GM12878 (cell line): ENCODE results near the gene TSHZ2. TPM values are rescaled to one million over a fixed set of nuclear protein-coding genes. Genes with fewer than 3 reads are reported as not detected.

Experiments
- ATAC-seq: fragments of 200-7000 bp; cut with Tn5 transposase; 3 replicates; pipeline ENCODE4 v1.9.1; 2020; ENCODE audit warnings: mild to moderate bottlenecking, moderate library complexity
- BruUV-seq: library from RNA; stranded (reverse); fragments of 400-500 nt; replicated peaks from 2 replicates; lab custom pipeline; 2021; lab: Mats Ljungman, UMichigan
- CTCF ChIA-PET: fragments of 300-600 bp; sonication (Branson Sonifier 250); formaldehyde crosslinking; extraction: SDS; loops from one replicate; lab custom pipeline; 2021; ENCODE audit warnings: inconsistent platforms; lab: Yijun Ruan, JAX
- POLR2A ChIA-PET: fragments of 350-600 bp; formaldehyde crosslinking; extraction: SDS; loops from one replicate; lab custom pipeline; 2021; ENCODE audit warnings: inconsistent platforms; lab: Charles Lee
- RAD21 ChIA-PET: fragments of 300-600 bp; sonication (Branson Sonifier 250); formaldehyde crosslinking; loops from one replicate; lab custom pipeline; 2023; ENCODE audit warnings: antibody characterized with exemption; ENCODE audit not compliant: unreplicated experiment; lab: Charles Lee
- SMC1A ChIA-PET: fragments of 300-600 bp; sonication (Branson Sonifier 250); formaldehyde crosslinking; loops from one replicate; lab custom pipeline; 2023; ENCODE audit not compliant: unreplicated experiment, uncharacterized antibody; lab: Charles Lee
- DNase-seq: peaks from one replicate; pipeline ENCODE4 v3.0.0-alpha.2; 2011; ENCODE audit warnings: low read depth, low spot score
- FAIRE-seq: peaks from 3 replicates; lab custom pipeline; 2011; peaks lifted over from hg19 to GRCh38; lab: Jason Lieb, UNC
- H2AFZ ChIP-seq: 2 replicates; pipeline ENCODE4 v1.6.0; 2011; ENCODE audit warnings: low read depth, low read length, control low read depth; ENCODE audit not compliant: control insufficient read depth
- H3K27ac ChIP-seq: 2 replicates; pipeline ENCODE4 v1.5.1; 2011; ENCODE audit warnings: control low read depth; ENCODE audit not compliant: control insufficient read depth, insufficient read depth
- H3K27me3 ChIP-seq, 2 experiments: replicated peaks in 1 of 2; 2 replicates each; pipeline versions ENCODE4 v1.6.0 to v1.6.1; 2011; ENCODE audit warnings: low read length in 1 of 2; ENCODE audit not compliant: control insufficient read depth in 2 of 2, insufficient read depth in 2 of 2
- H3K36me3 ChIP-seq, 2 experiments: 2 replicates each; pipeline ENCODE4 v1.5.1; 2011; ENCODE audit warnings: low read length in 1 of 2; ENCODE audit not compliant: control insufficient read depth in 2 of 2, insufficient read depth in 2 of 2
- H3K4me1 ChIP-seq: 2 replicates; pipeline ENCODE4 v1.6.1; 2011; ENCODE audit warnings: mild to moderate bottlenecking, low read length, moderate library complexity, mixed read lengths; ENCODE audit not compliant: control insufficient read depth, insufficient read depth
- H3K4me2 ChIP-seq: 2 replicates; pipeline ENCODE4 v1.6.0; 2011; ENCODE audit warnings: control low read depth; ENCODE audit not compliant: control insufficient read depth, insufficient read depth
- H3K4me3 ChIP-seq: fragments of 200-600 bp; sonication (generic); 2 replicates; pipeline ENCODE4 v1.5.1; 2016
- H3K79me2 ChIP-seq: 2 replicates; pipeline ENCODE4 v1.6.0; 2011; ENCODE audit warnings: low read length; ENCODE audit not compliant: control insufficient read depth, insufficient read depth
- H3K9ac ChIP-seq: 2 replicates; pipeline ENCODE4 v1.8.0; 2011; ENCODE audit warnings: low read length, control low read depth, mixed read lengths; ENCODE audit not compliant: control insufficient read depth, insufficient read depth
- H3K9me3 ChIP-seq: replicated peaks from 3 replicates; pipeline ENCODE4 v1.5.1; 2011; ENCODE audit warnings: mild to moderate bottlenecking, low read length; ENCODE audit not compliant: control insufficient read depth, insufficient read depth
- H4K20me1 ChIP-seq: 2 replicates; pipeline ENCODE4 v1.6.0; 2011; ENCODE audit not compliant: control insufficient read depth, insufficient read depth
- CBFB ChIP-seq: IDR thresholded peaks from 2 replicates; pipeline ENCODE4 v1.6.1; 2016; ENCODE audit warnings: antibody characterized with exemption, low read depth
- CREB1 ChIP-seq: IDR thresholded peaks from 2 replicates; pipeline ENCODE4 v1.6.1; 2012; ENCODE audit warnings: low read depth, mild to moderate bottlenecking, inconsistent platforms
- CREM ChIP-seq: IDR thresholded peaks from 2 replicates; pipeline ENCODE4 v1.6.1; 2014; ENCODE audit warnings: antibody characterized with exemption, low read depth
- DPF2 ChIP-seq: fragments of 450-650 bp; IDR thresholded peaks from 2 replicates; pipeline ENCODE4 v1.6.1; 2017; ENCODE audit warnings: mild to moderate bottlenecking
- FOXK2 ChIP-seq: fragments of 450-650 bp; IDR thresholded peaks from 2 replicates; pipeline ENCODE4 v1.6.1; 2017; ENCODE audit warnings: mild to moderate bottlenecking, moderate library complexity
- IKZF1 ChIP-seq: fragments of 450-650 bp; conservative IDR thresholded peaks from 2 replicates; pipeline ENCODE4 v1.6.1; 2017; ENCODE audit warnings: antibody characterized with exemption, mild to moderate bottlenecking
- KDM1A ChIP-seq: fragments of 200-600 bp; sonication (generic); IDR thresholded peaks from 2 replicates; pipeline ENCODE4 v1.6.1; 2016; ENCODE audit warnings: borderline replicate concordance
- NBN ChIP-seq: fragments of 450-650 bp; IDR thresholded peaks from 2 replicates; pipeline ENCODE4 v1.6.1; 2016
- POU2F2 ChIP-seq: IDR thresholded peaks from 3 replicates; pipeline ENCODE4 v1.6.1; 2011; ENCODE audit warnings: low read depth, mild to moderate bottlenecking, low read length, borderline replicate concordance
- RAD51 ChIP-seq: fragments of 450-650 bp; IDR thresholded peaks from 2 replicates; pipeline ENCODE4 v1.6.1; 2016; ENCODE audit warnings: moderate library complexity, mild to moderate bottlenecking, inconsistent platforms
- SP1 ChIP-seq: IDR thresholded peaks from one replicate; pipeline ENCODE4 v1.6.1; 2011; ENCODE audit warnings: low read depth, low read length
- SRF ChIP-seq, 2 experiments: IDR thresholded peaks; 2 replicates each; pipeline ENCODE4 v1.6.1; 2011; ENCODE audit warnings: low read depth in 2 of 2, low read length in 2 of 2, mild to moderate bottlenecking in 1 of 2, moderate library complexity in 1 of 2
- STAT3 ChIP-seq: IDR thresholded peaks from 2 replicates; pipeline ENCODE4 v1.6.1; 2011; ENCODE audit warnings: low read depth, low read length, improper control_type of control experiment
- ZNF207 ChIP-seq: fragments of 450-650 bp; IDR thresholded peaks from 2 replicates; pipeline ENCODE4 v1.6.1; 2014; ENCODE audit warnings: antibody characterized with exemption, mild to moderate bottlenecking, borderline replicate concordance
- ZNF384 ChIP-seq: IDR thresholded peaks from 2 replicates; pipeline ENCODE4 v1.6.1; 2012; ENCODE audit warnings: low read depth, mild to moderate bottlenecking, low read length, improper control_type of control experiment, borderline replicate concordance
- WGBS: methylation state at CpG from one replicate; pipeline ENCODE4 v1.1.6; 2016; ENCODE audit warnings: low lambda C conversion rate; ENCODE audit not compliant: insufficient replicate concordance, insufficient coverage; ENCODE audit errors: missing lambda C conversion rate; 5-methylcytosine and 5-hydroxymethylcytosine counted together
- in situ Hi-C: fragments of 300-500 bp; cut with MboI; formaldehyde crosslinking; loops from 9 replicates; pipeline ENCODE4 v1.14.3; 2018; ENCODE audit warnings: mixed read lengths
- intact Hi-C: fragments of 100-400 bp; cut with micrococcal nuclease; formaldehyde crosslinking; loops from one replicate; pipeline ENCODE4 v1.14.2; 2022; ENCODE audit not compliant: unreplicated experiment
- polyA plus RNA-seq, 11 experiments: library from polyadenylated mRNA; depleted of rRNA in 4 of 11; unstranded in 6 of 11; stranded (reverse) in 5 of 11; fragments of >200 nt; fragmentation: Nextera tagmentation in 4 of 11; fragmentation: Illumina TruSeq in 1 of 11; extraction: Ambion mirVana in 4 of 11; extraction: Trizol in 1 of 11; gene quantifications; 1 replicate in 1 of 11; 2 replicates in 10 of 11; pipeline versions ENCODE4 v1.2.1 to v1.2.3, GENCODE V29; 2011 to 2016; ENCODE audit warnings: inconsistent platforms in 2 of 11, missing spikeins in 2 of 11, low read depth in 1 of 11
- total RNA-seq, 4 experiments: library from RNA; depleted of rRNA in 3 of 4; stranded (reverse); fragments of >200 nt in 3 of 4; fragmentation: Illumina TruSeq in 1 of 4; extraction: Trizol in 1 of 4; gene quantifications; 2 replicates each; pipeline versions ENCODE4 v1.2.1 to v1.2.3, GENCODE V29; 2013 to 2021
- TF ChIP-seq, protein P1 (sequence below): fragments of 150-350 bp; IDR thresholded peaks from 2 replicates; pipeline ENCODE4 v1.6.1; 2016; ENCODE audit warnings: low read depth, low read length
- TF ChIP-seq, protein P2 (sequence below): fragments of 450-650 bp; IDR thresholded peaks from 2 replicates; pipeline ENCODE4 v1.6.1; 2017; ENCODE audit warnings: mild to moderate bottlenecking, low read depth, inconsistent platforms; ENCODE audit not compliant: poor library complexity, severe bottlenecking
- TF ChIP-seq, protein P3 (sequence below): fragments of 450-650 bp; IDR thresholded peaks from 2 replicates; pipeline ENCODE4 v1.6.1; 2016; ENCODE audit warnings: mild to moderate bottlenecking

TSHZ2 gene
- total and polyA plus RNA-seq, 10 of the 15 experiments (the other 5 are each of a cell fraction or from before 2014, with no cell fraction given): 0.01 to 0.86 (median 0.13) TPM; not detected in 2

DNA sequence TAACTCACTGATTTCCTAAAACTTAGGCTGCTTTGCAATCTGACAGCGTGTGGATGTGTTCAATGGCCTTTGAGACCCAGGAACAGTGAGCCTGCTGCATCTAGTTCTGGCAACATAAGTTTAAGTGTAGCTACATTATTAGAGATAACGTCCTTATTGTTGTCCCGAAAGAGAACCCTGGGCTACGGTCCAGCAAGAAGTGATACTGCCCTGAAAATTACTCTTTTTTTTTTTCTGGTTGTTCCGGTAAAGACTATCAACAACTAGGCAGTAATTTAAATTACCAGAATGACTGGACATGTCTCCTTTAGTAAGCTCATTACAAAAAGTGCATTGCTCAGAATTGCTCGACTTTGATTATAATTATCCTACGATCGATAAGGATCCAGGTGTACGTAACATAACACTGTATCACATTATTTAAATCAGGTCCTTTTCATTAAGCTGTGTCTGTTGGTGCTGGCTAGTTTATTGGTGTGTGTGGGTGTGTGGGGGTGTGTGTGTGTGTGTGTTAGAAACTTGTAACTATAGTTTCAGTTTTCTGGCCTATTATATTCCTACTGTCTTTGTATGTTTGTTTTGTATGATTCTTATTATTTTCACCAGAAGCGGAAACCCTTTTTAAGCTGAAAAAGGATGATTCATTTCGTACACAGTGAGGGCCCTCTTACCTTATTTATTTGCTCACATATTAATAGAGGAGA is 3.0 kb downstream of the TSHZ2 start:
- Histone ChIP-seq H3K4me2 (peak overlapping the region; percentile 44; the same call in 1 of the 2 replicates), H3K4me1 (no peaks in the 10 kb centered on the region), H3K9ac (no peak overlapping the region), H4K20me1 (no peaks in the 10 kb centered on the region), H3K79me2 (no peaks in the 10 kb centered on the region), H2AFZ (no peak overlapping the region), H3K36me3 (no peaks in the 10 kb centered on the region), H3K27me3 (peaks cover 1 to 16% of the 10 kb centered on the region in 2 experiments; a peak in 3 of 4 replicates), H3K4me3 (no peak overlapping the region), H3K9me3 (no peaks in the 10 kb centered on the region), H3K27ac (no peak overlapping the region)
- POLR2A ChIA-PET: interaction anchor here (0.5 to 2.0 kb wide), 5 partner anchors 14 to 55 kb away, joined by 3 to 8 read pairs (median 4); no protein-coding TSS in a partner anchor
- in situ Hi-C loops (no loop called here), intact Hi-C loops (no loop called here)
- RAD21 ChIA-PET: interaction anchor here (0.7 to 2.8 kb wide), 9 partner anchors 26 to 663 kb away, joined by 3 to 31 read pairs (median 3); no protein-coding TSS in a partner anchor
- DNase-seq: peak; percentile 15
- BruUV-seq: no TSS peak
- CTCF ChIA-PET: interaction anchor here (3.8 kb wide), 1 partner anchor 25 kb away, joined by 24 read pairs; no protein-coding TSS in a partner anchor
- under 1% methylated on average over 11 of the region's 11 CpGs for WGBS
- SMC1A ChIA-PET: interaction anchor here (0.7 to 8.4 kb wide), 15 partner anchors 12 to 802 kb away, joined by 3 to 138 read pairs (median 4); no protein-coding TSS in a partner anchor
- FAIRE-seq: peak; percentile 80
- peak; percentile 55 for ATAC-seq
- TF ChIP-seq CREB1 (no peak), IKZF1 (0 out of 2 replicates have a peak, but pooled peaks have one; percentile 39), SRF (IDR thresholded peaks at IDR 0.05; ENCODE audit: low read depth in 2 of 2, low read length in 2 of 2) (no peak), RAD51 (no peak), CBFB (no peak), DPF2 (0 out of 2 replicates have a peak, but pooled peaks have one; percentile 46), POU2F2 (no peak), CREM (no peak), NBN (peak; percentile 74), SP1 (no peak), KDM1A (no peak), STAT3 (no peak), ZNF384 (peak; percentile 76; the same call in 1 of the 2 replicates), FOXK2 (0 out of 2 replicates have a peak, but pooled peaks have one; percentile 32), ZNF207 (no peak)
- TF ChIP-seq, protein P1, sequence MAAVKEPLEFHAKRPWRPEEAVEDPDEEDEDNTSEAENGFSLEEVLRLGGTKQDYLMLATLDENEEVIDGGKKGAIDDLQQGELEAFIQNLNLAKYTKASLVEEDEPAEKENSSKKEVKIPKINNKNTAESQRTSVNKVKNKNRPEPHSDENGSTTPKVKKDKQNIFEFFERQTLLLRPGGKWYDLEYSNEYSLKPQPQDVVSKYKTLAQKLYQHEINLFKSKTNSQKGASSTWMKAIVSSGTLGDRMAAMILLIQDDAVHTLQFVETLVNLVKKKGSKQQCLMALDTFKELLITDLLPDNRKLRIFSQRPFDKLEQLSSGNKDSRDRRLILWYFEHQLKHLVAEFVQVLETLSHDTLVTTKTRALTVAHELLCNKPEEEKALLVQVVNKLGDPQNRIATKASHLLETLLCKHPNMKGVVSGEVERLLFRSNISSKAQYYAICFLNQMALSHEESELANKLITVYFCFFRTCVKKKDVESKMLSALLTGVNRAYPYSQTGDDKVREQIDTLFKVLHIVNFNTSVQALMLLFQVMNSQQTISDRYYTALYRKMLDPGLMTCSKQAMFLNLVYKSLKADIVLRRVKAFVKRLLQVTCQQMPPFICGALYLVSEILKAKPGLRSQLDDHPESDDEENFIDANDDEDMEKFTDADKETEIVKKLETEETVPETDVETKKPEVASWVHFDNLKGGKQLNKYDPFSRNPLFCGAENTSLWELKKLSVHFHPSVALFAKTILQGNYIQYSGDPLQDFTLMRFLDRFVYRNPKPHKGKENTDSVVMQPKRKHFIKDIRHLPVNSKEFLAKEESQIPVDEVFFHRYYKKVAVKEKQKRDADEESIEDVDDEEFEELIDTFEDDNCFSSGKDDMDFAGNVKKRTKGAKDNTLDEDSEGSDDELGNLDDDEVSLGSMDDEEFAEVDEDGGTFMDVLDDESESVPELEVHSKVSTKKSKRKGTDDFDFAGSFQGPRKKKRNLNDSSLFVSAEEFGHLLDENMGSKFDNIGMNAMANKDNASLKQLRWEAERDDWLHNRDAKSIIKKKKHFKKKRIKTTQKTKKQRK: no peak
- TF ChIP-seq, protein P2, sequence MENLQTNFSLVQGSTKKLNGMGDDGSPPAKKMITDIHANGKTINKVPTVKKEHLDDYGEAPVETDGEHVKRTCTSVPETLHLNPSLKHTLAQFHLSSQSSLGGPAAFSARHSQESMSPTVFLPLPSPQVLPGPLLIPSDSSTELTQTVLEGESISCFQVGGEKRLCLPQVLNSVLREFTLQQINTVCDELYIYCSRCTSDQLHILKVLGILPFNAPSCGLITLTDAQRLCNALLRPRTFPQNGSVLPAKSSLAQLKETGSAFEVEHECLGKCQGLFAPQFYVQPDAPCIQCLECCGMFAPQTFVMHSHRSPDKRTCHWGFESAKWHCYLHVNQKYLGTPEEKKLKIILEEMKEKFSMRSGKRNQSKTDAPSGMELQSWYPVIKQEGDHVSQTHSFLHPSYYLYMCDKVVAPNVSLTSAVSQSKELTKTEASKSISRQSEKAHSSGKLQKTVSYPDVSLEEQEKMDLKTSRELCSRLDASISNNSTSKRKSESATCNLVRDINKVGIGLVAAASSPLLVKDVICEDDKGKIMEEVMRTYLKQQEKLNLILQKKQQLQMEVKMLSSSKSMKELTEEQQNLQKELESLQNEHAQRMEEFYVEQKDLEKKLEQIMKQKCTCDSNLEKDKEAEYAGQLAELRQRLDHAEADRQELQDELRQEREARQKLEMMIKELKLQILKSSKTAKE: peak; percentile 49
- TF ChIP-seq, protein P3, sequence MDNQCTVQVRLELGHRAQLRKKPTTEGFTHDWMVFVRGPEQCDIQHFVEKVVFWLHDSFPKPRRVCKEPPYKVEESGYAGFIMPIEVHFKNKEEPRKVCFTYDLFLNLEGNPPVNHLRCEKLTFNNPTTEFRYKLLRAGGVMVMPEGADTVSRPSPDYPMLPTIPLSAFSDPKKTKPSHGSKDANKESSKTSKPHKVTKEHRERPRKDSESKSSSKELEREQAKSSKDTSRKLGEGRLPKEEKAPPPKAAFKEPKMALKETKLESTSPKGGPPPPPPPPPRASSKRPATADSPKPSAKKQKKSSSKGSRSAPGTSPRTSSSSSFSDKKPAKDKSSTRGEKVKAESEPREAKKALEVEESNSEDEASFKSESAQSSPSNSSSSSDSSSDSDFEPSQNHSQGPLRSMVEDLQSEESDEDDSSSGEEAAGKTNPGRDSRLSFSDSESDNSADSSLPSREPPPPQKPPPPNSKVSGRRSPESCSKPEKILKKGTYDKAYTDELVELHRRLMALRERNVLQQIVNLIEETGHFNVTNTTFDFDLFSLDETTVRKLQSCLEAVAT: peak; percentile 42; the same call in 1 of the 2 replicates
